HEK293T (cell line): ENCODE results near the gene SETBP1.

Source experiments
- CTCF ChIA-PET: fragments of 350-600 bp; formaldehyde crosslinking; extraction: SDS; loops from one replicate; lab custom pipeline; 2021; ENCODE audit warnings: antibody characterized with exemption, inconsistent platforms; lab: Yijun Ruan, JAX
- POLR2A ChIA-PET: fragments of 350-600 bp; formaldehyde crosslinking; extraction: SDS; loops from one replicate; lab custom pipeline; 2020; ENCODE audit warnings: antibody characterized with exemption, inconsistent platforms; lab: Yijun Ruan, JAX
- DNase-seq: peaks from one replicate; pipeline ENCODE4 v3.0.0; 2012; ENCODE audit warnings: mixed read lengths; ENCODE audit errors: extremely low spot score
- ARNT ChIP-seq: fragments of 450-650 bp; IDR thresholded peaks from 2 replicates; pipeline ENCODE4 v1.6.1; 2017; ENCODE audit warnings: mild to moderate bottlenecking
- BHLHE40 ChIP-seq: fragments of 450-650 bp; IDR thresholded peaks from 2 replicates; pipeline ENCODE4 v1.6.1; 2016; ENCODE audit warnings: mild to moderate bottlenecking, moderate library complexity, borderline replicate concordance
- CTBP1 ChIP-seq: fragments of 450-650 bp; IDR thresholded peaks from 2 replicates; pipeline ENCODE4 v1.6.1; 2016; ENCODE audit warnings: borderline replicate concordance
- ELF4 ChIP-seq: fragments of 450-650 bp; IDR thresholded peaks from 2 replicates; pipeline ENCODE4 v1.6.1; 2017; ENCODE audit warnings: antibody characterized with exemption
- FOXA1 ChIP-seq: fragments of 450-650 bp; IDR thresholded peaks from 2 replicates; pipeline ENCODE4 v1.6.1; 2016; ENCODE audit warnings: mild to moderate bottlenecking
- FOXK2 ChIP-seq: fragments of 450-650 bp; IDR thresholded peaks from 2 replicates; pipeline ENCODE4 v1.6.1; 2016; ENCODE audit warnings: mild to moderate bottlenecking
- FOXM1 ChIP-seq: fragments of 450-650 bp; IDR thresholded peaks from 2 replicates; pipeline ENCODE4 v1.6.1; 2017; ENCODE audit warnings: mild to moderate bottlenecking, borderline replicate concordance
- HDGF ChIP-seq: fragments of 450-650 bp; IDR thresholded peaks from 2 replicates; pipeline ENCODE4 v1.6.1; 2017; ENCODE audit warnings: antibody characterized with exemption, borderline replicate concordance
- L3MBTL2 ChIP-seq: fragments of 450-650 bp; conservative IDR thresholded peaks from 2 replicates; pipeline ENCODE4 v1.6.1; 2016; ENCODE audit warnings: mild to moderate bottlenecking
- LEF1 ChIP-seq: fragments of 450-650 bp; IDR thresholded peaks from 2 replicates; pipeline ENCODE4 v1.6.1; 2017; ENCODE audit warnings: mild to moderate bottlenecking, borderline replicate concordance
- NFRKB ChIP-seq: fragments of 450-650 bp; IDR thresholded peaks from 2 replicates; pipeline ENCODE4 v1.6.1; 2016; ENCODE audit warnings: mild to moderate bottlenecking, moderate library complexity
- SP1 ChIP-seq: fragments of 450-650 bp; IDR thresholded peaks from 2 replicates; pipeline ENCODE4 v1.6.1; 2017
- SUZ12 ChIP-seq: fragments of 450-650 bp; IDR thresholded peaks from 2 replicates; pipeline ENCODE4 v1.6.1; 2016; ENCODE audit warnings: mild to moderate bottlenecking
- TARDBP ChIP-seq: fragments of 450-650 bp; IDR thresholded peaks from 2 replicates; pipeline ENCODE4 v1.6.1; 2016
- ZNF384 ChIP-seq: fragments of 450-650 bp; IDR thresholded peaks from 2 replicates; pipeline ENCODE4 v1.6.1; 2016
- TF ChIP-seq, protein P1 (sequence below): fragments of 450-650 bp; IDR thresholded peaks from 2 replicates; pipeline ENCODE4 v1.6.1; 2016

The SETBP1 gene

DNA sequence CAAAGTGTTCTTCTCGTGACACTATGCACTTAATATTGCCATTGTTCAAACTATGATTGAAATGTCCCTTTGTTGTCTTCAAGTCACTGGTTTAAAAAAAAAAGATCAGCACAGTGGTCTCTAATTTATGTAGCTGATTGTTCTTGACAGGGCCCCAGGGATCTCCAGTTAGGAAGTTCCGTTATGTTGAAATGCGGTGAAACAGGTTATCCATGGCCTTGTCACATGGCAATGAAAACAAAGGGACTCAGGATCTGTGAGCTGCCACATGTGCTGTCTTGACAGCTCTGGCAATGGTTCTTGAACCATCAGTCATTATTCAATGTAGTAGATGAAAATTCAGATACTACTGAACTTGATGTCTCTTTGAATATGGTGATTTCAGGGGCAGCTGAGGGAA, 147.4 kb downstream of the SETBP1 start:
- ChIA-PET POLR2A (no interaction called here), CTCF (interaction anchor here (0.7 kb wide), 1 partner anchor 430 kb away, joined by 3 read pairs; no protein-coding TSS in a partner anchor)
- TF ChIP-seq ARNT (no peak), HDGF (no peak), SUZ12 (no peak)
- TF ChIP-seq, protein P1, sequence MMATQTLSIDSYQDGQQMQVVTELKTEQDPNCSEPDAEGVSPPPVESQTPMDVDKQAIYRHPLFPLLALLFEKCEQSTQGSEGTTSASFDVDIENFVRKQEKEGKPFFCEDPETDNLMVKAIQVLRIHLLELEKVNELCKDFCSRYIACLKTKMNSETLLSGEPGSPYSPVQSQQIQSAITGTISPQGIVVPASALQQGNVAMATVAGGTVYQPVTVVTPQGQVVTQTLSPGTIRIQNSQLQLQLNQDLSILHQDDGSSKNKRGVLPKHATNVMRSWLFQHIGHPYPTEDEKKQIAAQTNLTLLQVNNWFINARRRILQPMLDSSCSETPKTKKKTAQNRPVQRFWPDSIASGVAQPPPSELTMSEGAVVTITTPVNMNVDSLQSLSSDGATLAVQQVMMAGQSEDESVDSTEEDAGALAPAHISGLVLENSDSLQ, result no peak
- DNase-seq, result no peak

DNA sequence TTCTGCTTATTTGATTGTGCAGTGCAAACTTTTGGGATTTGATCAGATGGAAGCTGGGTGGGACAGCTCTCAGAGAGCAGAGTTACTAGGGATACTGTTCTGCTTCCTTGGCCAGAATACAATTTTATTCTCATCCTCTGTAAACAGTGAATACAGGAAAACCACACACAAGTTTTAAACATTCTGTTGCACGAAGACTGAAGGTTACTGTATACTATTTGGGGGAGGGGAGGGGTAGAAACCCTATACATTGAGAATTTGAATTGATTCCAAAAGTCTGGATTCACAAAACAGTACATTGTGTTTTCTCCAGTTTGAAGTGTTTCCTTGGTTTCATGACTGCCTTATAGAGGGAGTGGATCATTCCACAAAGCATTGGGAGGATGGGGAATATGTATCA, 149.9 kb downstream of the SETBP1 start:
- CTCF ChIA-PET, result no interaction called here
- POLR2A ChIA-PET, result no interaction called here

DNA sequence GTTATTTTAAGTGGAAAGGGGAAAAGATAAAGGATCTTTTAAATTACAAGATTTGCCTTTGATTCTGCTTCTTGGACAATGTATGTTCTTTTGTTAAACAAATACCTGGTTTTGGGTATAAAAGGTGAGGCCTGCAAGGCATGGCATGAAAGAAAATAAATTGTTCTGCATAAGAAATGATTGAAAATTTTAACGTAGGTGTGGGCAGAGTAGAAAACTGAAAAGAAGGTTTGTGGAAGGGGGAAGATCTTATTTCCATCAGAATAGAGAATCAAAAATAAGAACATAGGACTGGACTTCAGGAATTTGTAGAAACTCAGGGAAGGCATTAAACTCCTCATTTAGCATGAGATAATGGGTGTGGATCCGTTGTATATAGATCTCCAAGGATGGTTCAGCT, 153.1 kb downstream of the SETBP1 start:
- ChIA-PET POLR2A (no interaction called here), CTCF (no interaction called here)
- no peak for DNase-seq
- TF ChIP-seq ZNF384, result no peak
- no peak for TF ChIP-seq CTBP1
- TF ChIP-seq TARDBP, result no peak
- TF ChIP-seq FOXM1, result no peak
- no peak for TF ChIP-seq ELF4
- TF ChIP-seq SP1, result no peak
- no peak for TF ChIP-seq FOXK2

More for the DNA sequence above, 149.9 kb downstream of the SETBP1 start:
- DNase-seq, result no peak
- no peak for TF ChIP-seq SP1
- TF ChIP-seq NFRKB, result no peak
- no peak for TF ChIP-seq ZNF384
- TF ChIP-seq HDGF, result no peak
- no peak for TF ChIP-seq FOXA1
- no peak for TF ChIP-seq ELF4
- no peak for TF ChIP-seq FOXK2
- no peak for TF ChIP-seq SUZ12
- TF ChIP-seq CTBP1, result no peak
- no peak for TF ChIP-seq ARNT
- no peak for TF ChIP-seq FOXM1
- TF ChIP-seq, protein P1, result no peak
- no peak for TF ChIP-seq LEF1
- TF ChIP-seq TARDBP, result no peak
- TF ChIP-seq BHLHE40, result no peak
- no peak for TF ChIP-seq L3MBTL2

DNA sequence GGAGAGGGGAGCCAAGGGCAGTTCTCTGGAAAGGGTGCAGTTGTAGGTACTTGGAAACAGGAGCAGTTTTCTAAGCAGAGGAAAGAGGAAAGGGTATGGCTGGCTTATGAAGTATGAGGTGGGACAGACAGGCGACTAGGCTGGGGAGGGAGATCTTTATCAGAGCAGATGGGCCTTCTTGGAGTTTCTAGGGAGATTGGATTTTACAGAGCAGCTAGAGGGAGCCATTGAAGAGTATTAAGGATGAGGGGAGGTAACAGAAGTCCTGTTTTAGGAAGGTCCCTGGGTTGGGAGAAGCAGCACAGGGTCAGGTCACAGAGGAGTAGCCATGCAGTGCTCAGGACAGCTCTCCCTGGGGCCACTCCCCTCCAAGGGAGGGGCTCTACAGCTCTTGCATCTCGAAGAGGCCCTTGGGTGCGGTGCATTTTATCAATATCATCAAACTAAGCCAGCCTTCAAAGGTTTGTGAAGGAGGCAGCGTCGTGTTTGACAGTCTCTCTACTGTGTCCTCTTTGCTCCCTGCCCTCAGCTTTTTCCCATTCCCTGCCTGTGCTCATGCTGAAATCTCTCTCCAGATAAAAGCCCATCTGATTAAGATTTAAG, 154.3 kb downstream of the SETBP1 start:
- TF ChIP-seq NFRKB, result no peak
- no peak for TF ChIP-seq HDGF
- no peak for TF ChIP-seq TARDBP
- no peak for TF ChIP-seq ARNT
- TF ChIP-seq LEF1, result no peak
- ChIA-PET POLR2A (no interaction called here), CTCF (no interaction called here)
- no peak for DNase-seq

- TF ChIP-seq, protein P1, result no peak
- TF ChIP-seq HDGF (no peak), SUZ12 (no peak), FOXM1 (no peak), CTBP1 (no peak), BHLHE40 (no peak), L3MBTL2 (no peak), ZNF384 (no peak), LEF1 (no peak), TARDBP (no peak), FOXK2 (no peak), ELF4 (no peak), FOXA1 (no peak), NFRKB (no peak), ARNT (no peak), SP1 (no peak)
- DNase-seq, result no peak
- CTCF ChIA-PET, result interaction anchor here (0.7 kb wide), 1 partner anchor 177 kb away, joined by 3 read pairs; no protein-coding TSS in a partner anchor
- POLR2A ChIA-PET, result no interaction called here
Observed at GRCh38 chr18:44835703-44836102, 155.0 kb downstream of the SETBP1 start.

- DNase-seq, result no peak
- ChIA-PET CTCF (interaction anchor here (0.7 kb wide), 1 partner anchor 177 kb away, joined by 3 read pairs; no protein-coding TSS in a partner anchor), POLR2A (interaction anchor here (0.6 kb wide), 1 partner anchor 10 kb away, joined by 3 read pairs; no protein-coding TSS in a partner anchor)
- TF ChIP-seq ZNF384 (no peak), CTBP1 (no peak), L3MBTL2 (no peak), FOXK2 (no peak), SUZ12 (no peak), FOXA1 (no peak), HDGF (no peak), ARNT (no peak), LEF1 (no peak), BHLHE40 (no peak), SP1 (no peak), TARDBP (no peak), ELF4 (no peak), NFRKB (no peak), FOXM1 (no peak)
- TF ChIP-seq, protein P1, result no peak
Observed at GRCh38 chr18:44836263-44836662, 155.6 kb downstream of the SETBP1 start.
